ENCODE results near the gene FLNA.

Gene FLNA

GRCh38 chrX:154403858-154404257 is 29.4 kb upstream of the FLNA start:
- no peaks in the 10 kb centered on the region for H3K9me3 ChIP-seq (replicated peaks; ENCODE audit: insufficient read depth, low read length)
- TF ChIP-seq CTCF (IDR thresholded peaks at IDR 0.05; ENCODE audit: low read length) (no peak), EZH2phosphoT487 (IDR thresholded peaks at IDR 0.05; ENCODE audit: low read length) (no peak), EZH2 (optimal IDR thresholded peaks at IDR 0.05; ENCODE audit: low read depth, low read length) (no peak)
- no peak overlapping the region for H3K4me2 ChIP-seq (ENCODE audit: low read depth, low read length)
- H3K27ac ChIP-seq (ENCODE audit: low read length) = no peak overlapping the region
- H4K20me1 ChIP-seq (ENCODE audit: insufficient read depth, low read length) = 0 out of 2 replicates have a peak, but pooled peaks cover 9% of the 10 kb centered on the region
- no peak for DNase-seq
- H3F3A ChIP-seq (ENCODE audit: insufficient read depth, low read length) = peaks cover 36% of the 10 kb centered on the region
- peaks cover 9% of the 10 kb centered on the region; the same call in 1 of the 2 replicates for H3K36me3 ChIP-seq (replicated peaks; ENCODE audit: insufficient read depth, low read length)
- H3K4me1 ChIP-seq (ENCODE audit: low read length) = no peaks in the 10 kb centered on the region
- no peak overlapping the region for H3K4me3 ChIP-seq (ENCODE audit: low read length)
- H3K9ac ChIP-seq (ENCODE audit: low read length) = no peak overlapping the region
- H3K9me2 ChIP-seq (replicated peaks; ENCODE audit: insufficient read depth, low read length) = no peaks in the 10 kb centered on the region
- H3K79me2 ChIP-seq (ENCODE audit: low read length) = peaks cover 11% of the 10 kb centered on the region
- no peaks in the 10 kb centered on the region for H3K27me3 ChIP-seq (replicated peaks; ENCODE audit: insufficient read depth, low read length)
- no peak overlapping the region for H2AFZ ChIP-seq (ENCODE audit: low read length)

DNA sequence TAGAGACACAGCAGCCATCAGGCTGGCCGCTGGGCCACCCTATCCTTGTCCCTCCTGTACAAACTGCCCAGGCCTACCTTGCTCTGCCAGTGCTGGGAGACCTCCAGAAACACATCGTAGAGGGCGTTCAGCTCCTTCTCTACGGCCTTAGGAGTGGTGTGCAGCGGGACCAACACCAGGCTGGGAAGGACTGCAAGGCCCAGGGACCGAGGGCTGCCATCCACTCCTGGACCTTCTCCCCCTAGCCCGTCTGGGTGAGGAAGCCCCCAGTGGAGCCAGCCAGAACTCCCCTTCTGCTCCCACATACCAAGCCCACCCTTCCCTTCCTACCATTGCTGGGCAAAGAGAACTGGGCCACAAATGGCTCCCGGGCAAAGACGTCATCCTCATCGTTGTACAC is 28.8 kb upstream of the FLNA start:
- 0 out of 2 replicates have a peak, but pooled peaks cover 9% of the 10 kb centered on the region for H4K20me1 ChIP-seq (ENCODE audit: insufficient read depth, low read length)
- no peak overlapping the region for H3K4me3 ChIP-seq (ENCODE audit: low read length)
- no peaks in the 10 kb centered on the region for H3K9me3 ChIP-seq (replicated peaks; ENCODE audit: insufficient read depth, low read length)
- no peaks in the 10 kb centered on the region for H3K4me1 ChIP-seq (ENCODE audit: low read length)
- no peak overlapping the region for H2AFZ ChIP-seq (ENCODE audit: low read length)
- H3K9ac ChIP-seq (ENCODE audit: low read length) = no peak overlapping the region
- no peak overlapping the region for H3K27ac ChIP-seq (ENCODE audit: low read length)
- no peaks in the 10 kb centered on the region for H3K27me3 ChIP-seq (replicated peaks; ENCODE audit: insufficient read depth, low read length)
- H3K79me2 ChIP-seq (ENCODE audit: low read length) = peaks cover 18% of the 10 kb centered on the region
- H3K9me2 ChIP-seq (replicated peaks; ENCODE audit: insufficient read depth, low read length) = no peaks in the 10 kb centered on the region
- no peak overlapping the region for H3K4me2 ChIP-seq (ENCODE audit: low read depth, low read length)
- TF ChIP-seq EZH2 (optimal IDR thresholded peaks at IDR 0.05; ENCODE audit: low read depth, low read length) (no peak), EZH2phosphoT487 (IDR thresholded peaks at IDR 0.05; ENCODE audit: low read length) (no peak), CTCF (IDR thresholded peaks at IDR 0.05; ENCODE audit: low read length) (no peak)
- H3F3A ChIP-seq (ENCODE audit: insufficient read depth, low read length) = peaks cover 38% of the 10 kb centered on the region
- peaks cover 9% of the 10 kb centered on the region; the same call in 1 of the 2 replicates for H3K36me3 ChIP-seq (replicated peaks; ENCODE audit: insufficient read depth, low read length)
- no peak for DNase-seq

- peaks cover 9% of the 10 kb centered on the region; the same call in 1 of the 2 replicates for H3K36me3 ChIP-seq (replicated peaks; ENCODE audit: insufficient read depth, low read length)
- H3K27me3 ChIP-seq (replicated peaks; ENCODE audit: insufficient read depth, low read length) = no peaks in the 10 kb centered on the region
- 0 out of 2 replicates have a peak, but pooled peaks cover 9% of the 10 kb centered on the region for H4K20me1 ChIP-seq (ENCODE audit: insufficient read depth, low read length)
- H3K4me1 ChIP-seq (ENCODE audit: low read length) = no peaks in the 10 kb centered on the region
- H3F3A ChIP-seq (ENCODE audit: insufficient read depth, low read length) = peaks cover 38% of the 10 kb centered on the region
- no peak overlapping the region for H3K4me2 ChIP-seq (ENCODE audit: low read depth, low read length)
- H2AFZ ChIP-seq (ENCODE audit: low read length) = no peak overlapping the region
- peaks cover 18% of the 10 kb centered on the region for H3K79me2 ChIP-seq (ENCODE audit: low read length)
- no peaks in the 10 kb centered on the region for H3K9me2 ChIP-seq (replicated peaks; ENCODE audit: insufficient read depth, low read length)
- no peaks in the 10 kb centered on the region for H3K9me3 ChIP-seq (replicated peaks; ENCODE audit: insufficient read depth, low read length)
- H3K9ac ChIP-seq (ENCODE audit: low read length) = no peak overlapping the region
- H3K27ac ChIP-seq (ENCODE audit: low read length) = no peak overlapping the region; the same call in 1 of the 2 replicates
- no peak for DNase-seq
- H3K4me3 ChIP-seq (ENCODE audit: low read length) = no peak overlapping the region
- TF ChIP-seq CTCF (IDR thresholded peaks at IDR 0.05; ENCODE audit: low read length) (no peak), EZH2 (optimal IDR thresholded peaks at IDR 0.05; ENCODE audit: low read depth, low read length) (no peak), EZH2phosphoT487 (IDR thresholded peaks at IDR 0.05; ENCODE audit: low read length) (no peak)
These were observed 28.2 kb upstream of the FLNA start for GRCh38 chrX:154402622-154403127.
